GM12878 (cell line): ENCODE data around the gene ODAD4. TPM values are rescaled to one million over a fixed set of nuclear protein-coding genes. Genes with fewer than 3 reads are reported as not detected.

Experiments used
- ATAC-seq: fragments of 200-7000 bp; cut with Tn5 transposase; 3 replicates; pipeline ENCODE4 v1.9.1; 2020; ENCODE audit warnings: mild to moderate bottlenecking, moderate library complexity
- BruUV-seq: library from RNA; stranded (reverse); fragments of 400-500 nt; replicated peaks from 2 replicates; lab custom pipeline; 2021; lab: Mats Ljungman, UMichigan
- CTCF ChIA-PET: fragments of 300-600 bp; sonication (Branson Sonifier 250); formaldehyde crosslinking; extraction: SDS; loops from one replicate; lab custom pipeline; 2021; ENCODE audit warnings: inconsistent platforms; lab: Yijun Ruan, JAX
- POLR2A ChIA-PET: fragments of 350-600 bp; formaldehyde crosslinking; extraction: SDS; loops from one replicate; lab custom pipeline; 2021; ENCODE audit warnings: inconsistent platforms; lab: Charles Lee
- RAD21 ChIA-PET: fragments of 300-600 bp; sonication (Branson Sonifier 250); formaldehyde crosslinking; loops from one replicate; lab custom pipeline; 2023; ENCODE audit warnings: antibody characterized with exemption; ENCODE audit not compliant: unreplicated experiment; lab: Charles Lee
- SMC1A ChIA-PET: fragments of 300-600 bp; sonication (Branson Sonifier 250); formaldehyde crosslinking; loops from one replicate; lab custom pipeline; 2023; ENCODE audit not compliant: unreplicated experiment, uncharacterized antibody; lab: Charles Lee
- DNase-seq: peaks from one replicate; pipeline ENCODE4 v3.0.0-alpha.2; 2011; ENCODE audit warnings: low read depth, low spot score
- FAIRE-seq: peaks from 3 replicates; lab custom pipeline; 2011; peaks lifted over from hg19 to GRCh38; lab: Jason Lieb, UNC
- H2AFZ ChIP-seq: 2 replicates; pipeline ENCODE4 v1.6.0; 2011; ENCODE audit warnings: low read depth, low read length, control low read depth; ENCODE audit not compliant: control insufficient read depth
- H3K27ac ChIP-seq: 2 replicates; pipeline ENCODE4 v1.5.1; 2011; ENCODE audit warnings: control low read depth; ENCODE audit not compliant: control insufficient read depth, insufficient read depth
- H3K27me3 ChIP-seq, 2 experiments: replicated peaks in 1 of 2; 2 replicates each; pipeline versions ENCODE4 v1.6.0 to v1.6.1; 2011; ENCODE audit warnings: low read length in 1 of 2; ENCODE audit not compliant: control insufficient read depth in 2 of 2, insufficient read depth in 2 of 2
- H3K36me3 ChIP-seq, 2 experiments: 2 replicates each; pipeline ENCODE4 v1.5.1; 2011; ENCODE audit warnings: low read length in 1 of 2; ENCODE audit not compliant: control insufficient read depth in 2 of 2, insufficient read depth in 2 of 2
- H3K4me1 ChIP-seq: 2 replicates; pipeline ENCODE4 v1.6.1; 2011; ENCODE audit warnings: mild to moderate bottlenecking, low read length, moderate library complexity, mixed read lengths; ENCODE audit not compliant: control insufficient read depth, insufficient read depth
- H3K4me2 ChIP-seq: 2 replicates; pipeline ENCODE4 v1.6.0; 2011; ENCODE audit warnings: control low read depth; ENCODE audit not compliant: control insufficient read depth, insufficient read depth
- H3K4me3 ChIP-seq: fragments of 200-600 bp; sonication (generic); 2 replicates; pipeline ENCODE4 v1.5.1; 2016
- H3K79me2 ChIP-seq: 2 replicates; pipeline ENCODE4 v1.6.0; 2011; ENCODE audit warnings: low read length; ENCODE audit not compliant: control insufficient read depth, insufficient read depth
- H3K9ac ChIP-seq: 2 replicates; pipeline ENCODE4 v1.8.0; 2011; ENCODE audit warnings: low read length, control low read depth, mixed read lengths; ENCODE audit not compliant: control insufficient read depth, insufficient read depth
- H3K9me3 ChIP-seq: replicated peaks from 3 replicates; pipeline ENCODE4 v1.5.1; 2011; ENCODE audit warnings: mild to moderate bottlenecking, low read length; ENCODE audit not compliant: control insufficient read depth, insufficient read depth
- H4K20me1 ChIP-seq: 2 replicates; pipeline ENCODE4 v1.6.0; 2011; ENCODE audit not compliant: control insufficient read depth, insufficient read depth
- BCL11A ChIP-seq: IDR thresholded peaks from 2 replicates; pipeline ENCODE4 v1.6.1; 2011; ENCODE audit warnings: low read depth, low read length
- CTCF ChIP-seq, 3 experiments: IDR thresholded peaks in 2 of 3; conservative IDR thresholded peaks in 1 of 3; 2 replicates each; pipeline ENCODE4 v1.5.1; 2011; ENCODE audit warnings: low read depth in 3 of 3, low read length in 3 of 3, mild to moderate bottlenecking in 3 of 3, control low read depth in 2 of 3, moderate library complexity in 2 of 3, inconsistent platforms in 1 of 3, mixed read lengths in 1 of 3; ENCODE audit not compliant: control insufficient read depth in 2 of 3, insufficient read depth in 1 of 3; ENCODE audit errors: extremely low read depth in 1 of 3
- HDAC6 ChIP-seq: fragments of 200-600 bp; sonication (generic); IDR thresholded peaks from one replicate; pipeline ENCODE4 v1.8.0; 2017; ENCODE audit warnings: antibody characterized with exemption; ENCODE audit not compliant: unreplicated experiment
- IKZF1 ChIP-seq: fragments of 450-650 bp; conservative IDR thresholded peaks from 2 replicates; pipeline ENCODE4 v1.6.1; 2017; ENCODE audit warnings: antibody characterized with exemption, mild to moderate bottlenecking
- IKZF2 ChIP-seq, 2 experiments: fragments of 450-650 bp; IDR thresholded peaks; 2 replicates each; pipeline ENCODE4 v1.6.1; 2017; ENCODE audit warnings: mild to moderate bottlenecking in 2 of 2, moderate library complexity in 2 of 2
- IRF4 ChIP-seq: IDR thresholded peaks from 2 replicates; pipeline ENCODE4 v1.6.1; 2011; ENCODE audit warnings: low read depth, low read length
- LARP7 ChIP-seq: fragments of 450-650 bp; IDR thresholded peaks from 2 replicates; pipeline ENCODE4 v1.6.1; 2017; ENCODE audit warnings: mild to moderate bottlenecking
- MEF2B ChIP-seq: fragments of 450-650 bp; IDR thresholded peaks from 2 replicates; pipeline ENCODE4 v1.6.1; 2018; ENCODE audit warnings: mild to moderate bottlenecking, moderate library complexity; ENCODE audit not compliant: partially characterized antibody, poor library complexity, severe bottlenecking
- NFXL1 ChIP-seq: fragments of 450-650 bp; IDR thresholded peaks from 2 replicates; pipeline ENCODE4 v1.6.1; 2017; ENCODE audit warnings: antibody characterized with exemption, mild to moderate bottlenecking, borderline replicate concordance
- NKRF ChIP-seq: fragments of 450-650 bp; conservative IDR thresholded peaks from 2 replicates; pipeline ENCODE4 v1.6.1; 2017; ENCODE audit warnings: mild to moderate bottlenecking, moderate library complexity
- NR2F1 ChIP-seq: fragments of 450-650 bp; conservative IDR thresholded peaks from 2 replicates; pipeline ENCODE4 v1.6.1; 2017; ENCODE audit warnings: mild to moderate bottlenecking
- POLR2A ChIP-seq: IDR thresholded peaks from 2 replicates; pipeline ENCODE4 v1.6.1; 2011; ENCODE audit warnings: low read depth, mild to moderate bottlenecking, low read length
- POU2F2 ChIP-seq: IDR thresholded peaks from 3 replicates; pipeline ENCODE4 v1.6.1; 2011; ENCODE audit warnings: low read depth, mild to moderate bottlenecking, low read length, borderline replicate concordance
- RB1 ChIP-seq: fragments of 450-650 bp; formaldehyde crosslinking; IDR thresholded peaks from 2 replicates; pipeline ENCODE4 v1.6.1; 2017; ENCODE audit warnings: mild to moderate bottlenecking, borderline replicate concordance
- RUNX3 ChIP-seq: IDR thresholded peaks from 2 replicates; pipeline ENCODE4 v1.6.1; 2012; ENCODE audit warnings: low read length, inconsistent platforms
- SMAD5 ChIP-seq: IDR thresholded peaks from 2 replicates; pipeline ENCODE4 v1.6.1; 2016; ENCODE audit warnings: antibody characterized with exemption, low read depth
- SMC3 ChIP-seq: IDR thresholded peaks from 2 replicates; pipeline ENCODE4 v1.6.1; 2011; ENCODE audit warnings: low read length, improper control_type of control experiment, borderline replicate concordance
- SPI1 ChIP-seq: IDR thresholded peaks from 2 replicates; pipeline ENCODE4 v1.6.1; 2011; ENCODE audit warnings: low read depth, mild to moderate bottlenecking, low read length, moderate library complexity, borderline replicate concordance; ENCODE audit not compliant: insufficient read depth
- SUPT20H ChIP-seq: IDR thresholded peaks from 2 replicates; pipeline ENCODE4 v1.6.1; 2011; ENCODE audit warnings: low read depth, mild to moderate bottlenecking, low read length, moderate library complexity, borderline replicate concordance; ENCODE audit not compliant: control insufficient read depth
- SUZ12 ChIP-seq: fragments of 200-600 bp; sonication (generic); IDR thresholded peaks from one replicate; pipeline ENCODE4 v1.6.1; 2018; ENCODE audit warnings: antibody characterized with exemption, mild to moderate bottlenecking; ENCODE audit not compliant: unreplicated experiment
- YY1 ChIP-seq: IDR thresholded peaks from 2 replicates; pipeline ENCODE4 v1.6.1; 2011; ENCODE audit warnings: low read depth, mild to moderate bottlenecking, low read length
- WGBS: methylation state at CpG from one replicate; pipeline ENCODE4 v1.1.6; 2016; ENCODE audit warnings: low lambda C conversion rate; ENCODE audit not compliant: insufficient replicate concordance, insufficient coverage; ENCODE audit errors: missing lambda C conversion rate; 5-methylcytosine and 5-hydroxymethylcytosine counted together
- in situ Hi-C: fragments of 300-500 bp; cut with MboI; formaldehyde crosslinking; loops from 9 replicates; pipeline ENCODE4 v1.14.3; 2018; ENCODE audit warnings: mixed read lengths
- intact Hi-C: fragments of 100-400 bp; cut with micrococcal nuclease; formaldehyde crosslinking; loops from one replicate; pipeline ENCODE4 v1.14.2; 2022; ENCODE audit not compliant: unreplicated experiment
- polyA plus RNA-seq, 11 experiments: library from polyadenylated mRNA; depleted of rRNA in 4 of 11; unstranded in 6 of 11; stranded (reverse) in 5 of 11; fragments of >200 nt; fragmentation: Nextera tagmentation in 4 of 11; fragmentation: Illumina TruSeq in 1 of 11; extraction: Ambion mirVana in 4 of 11; extraction: Trizol in 1 of 11; gene quantifications; 1 replicate in 1 of 11; 2 replicates in 10 of 11; pipeline versions ENCODE4 v1.2.1 to v1.2.3, GENCODE V29; 2011 to 2016; ENCODE audit warnings: inconsistent platforms in 2 of 11, missing spikeins in 2 of 11, low read depth in 1 of 11
- total RNA-seq, 4 experiments: library from RNA; depleted of rRNA in 3 of 4; stranded (reverse); fragments of >200 nt in 3 of 4; fragmentation: Illumina TruSeq in 1 of 4; extraction: Trizol in 1 of 4; gene quantifications; 2 replicates each; pipeline versions ENCODE4 v1.2.1 to v1.2.3, GENCODE V29; 2013 to 2021

Gene ODAD4
- total and polyA plus RNA-seq, 10 of the 15 experiments (the other 5 are each of a cell fraction or from before 2014, with no cell fraction given), result 0.10 to 0.73 (median 0.35) TPM

GRCh38 chr17:41962768-41963434 lies 32.5 kb downstream of the ODAD4 start:
- SMC1A ChIA-PET, result interaction anchor here (0.6 to 5.7 kb wide), 13 partner anchors 10 to 219 kb away, joined by 3 to 28 read pairs (median 4); partner anchors contain the start of genes DHX58, KAT2A, KCNH4 and NKIRAS2
- POLR2A ChIA-PET, result interaction anchor here (0.6 to 2.1 kb wide), 4 partner anchors 59 to 158 kb away, joined by 3 to 8 read pairs (median 4); partner anchors contain the start of genes DHX58 and KAT2A
- Histone ChIP-seq H2AFZ (no peak overlapping the region), H4K20me1 (no peaks in the 10 kb centered on the region), H3K4me1 (peaks cover 6% of the 10 kb centered on the region), H3K79me2 (peaks cover 12% of the 10 kb centered on the region), H3K27me3 (no peaks in the 10 kb centered on the region), H3K9ac (no peak overlapping the region), H3K4me2 (no peak overlapping the region), H3K27ac (no peak overlapping the region), H3K4me3 (no peak overlapping the region), H3K36me3 (no peaks in the 10 kb centered on the region; a peak in 1 of 4 replicates), H3K9me3 (no peaks in the 10 kb centered on the region)
- in situ Hi-C loops (loop anchor here (5.0 kb wide), 1 partner anchor 149 kb away; the partner anchor contains the start of gene DHX58), intact Hi-C loops (loop anchor here (1.0 kb wide), 1 partner anchor 153 kb away; no protein-coding TSS in a partner anchor)
- RAD21 ChIA-PET, result interaction anchor here (0.9 to 2.2 kb wide), 13 partner anchors 10 to 231 kb away, joined by 3 to 12 read pairs (median 5); partner anchors contain the start of genes GHDC, NKIRAS2 and ODAD4
- FAIRE-seq, result peak; percentile 90
- ATAC-seq, result peak; percentile 41
- CTCF ChIA-PET, result interaction anchor here (0.6 to 9.4 kb wide), 36 partner anchors 8 to 440 kb away, joined by 3 to 116 read pairs (median 4); partner anchors contain the start of genes DHX58, DNAJC7, HCRT and KAT2A
- 29% methylated on average over 9 of the region's 9 CpGs for WGBS
- no peak for DNase-seq
- BruUV-seq, result no TSS peak
- TF ChIP-seq IKZF1 (0 out of 2 replicates have a peak, but pooled peaks have one; percentile 15), CTCF (IDR thresholded peaks at IDR 0.05 in 2 of 3, conservative IDR thresholded peaks at IDR 0.05 in 1 of 3; ENCODE audit: control insufficient read depth in 2 of 3, extremely low read depth in 1 of 3, insufficient read depth in 1 of 3, low read depth in 3 of 3, low read length in 3 of 3) (peak; percentile 91 to 93 (median 91)), NFXL1 (no peak), YY1 (0 out of 2 replicates have a peak, but pooled peaks have one; percentile 33), SPI1 (no peak), SUZ12 (no peak), RB1 (peak; percentile 81; the same call in 1 of the 2 replicates), NR2F1 (peak; percentile 84), SUPT20H (no peak), IKZF2 (IDR thresholded peaks at IDR 0.05) (no peak; a peak in 2 of 4 replicates), POLR2A (no peak), SMC3 (peak; percentile 84), POU2F2 (no peak), RUNX3 (peak; percentile 23; the same call in 1 of the 2 replicates), BCL11A (no peak), LARP7 (peak; percentile 46; the same call in 1 of the 2 replicates), HDAC6 (no peak), SMAD5 (no peak), MEF2B (peak; percentile 48), NKRF (no peak), IRF4 (0 out of 2 replicates have a peak, but pooled peaks have one; percentile 31)
